NCI-H1417 (cell line): Measurements from ENCODE around the gene ANKRD31.
"Not testable (repeated sequence)": the region's sequence is repeated elsewhere in the genome, so short reads cannot be mapped to it uniquely, and the experiment has no call there.

Experiments
- DNase-seq, 3 experiments: peaks; one replicate each; lab custom pipeline; 2025; lab: John Stamatoyannopoulos, UW

Gene ANKRD31

DNA sequence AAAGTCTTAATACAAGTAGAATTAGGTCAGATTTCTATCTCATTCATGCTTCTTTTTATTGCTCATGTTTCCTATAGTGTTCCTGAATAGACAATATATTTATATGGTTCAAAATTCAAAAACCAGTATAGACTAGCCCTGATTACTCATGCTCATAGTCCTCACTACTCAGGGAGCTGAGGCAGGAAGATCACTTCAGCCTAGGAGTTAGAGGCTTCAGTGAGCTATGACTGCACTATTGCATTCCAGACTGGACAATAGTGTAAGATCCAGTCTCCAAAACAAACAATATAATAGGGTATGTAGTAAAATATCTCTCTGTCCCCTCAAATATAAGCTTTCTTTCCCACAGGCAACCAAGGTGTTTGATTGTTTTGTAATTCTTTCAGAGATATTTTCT lies 2.4 kb downstream of the ANKRD31 start:
- no peak for DNase-seq

DNA sequence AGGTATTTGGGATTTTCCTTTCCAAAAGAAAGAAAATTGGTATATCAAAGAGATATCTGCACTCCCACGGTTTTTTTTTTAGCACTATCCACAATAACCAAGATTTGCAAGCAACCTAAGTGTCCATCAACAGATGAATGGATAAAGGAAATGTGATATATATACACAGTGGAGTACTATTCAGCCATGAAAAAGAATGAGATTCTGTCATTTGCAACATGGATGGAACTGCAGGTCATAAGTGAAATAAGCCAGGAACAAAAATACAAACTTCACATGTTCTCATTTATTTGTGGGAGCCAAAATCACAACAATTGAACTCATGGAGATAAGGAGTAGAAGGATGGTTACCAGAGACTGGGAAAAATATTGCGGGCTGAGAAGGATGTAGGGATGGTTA lies 9.8 kb downstream of the ANKRD31 start:
- DNase-seq, result no peak

DNA sequence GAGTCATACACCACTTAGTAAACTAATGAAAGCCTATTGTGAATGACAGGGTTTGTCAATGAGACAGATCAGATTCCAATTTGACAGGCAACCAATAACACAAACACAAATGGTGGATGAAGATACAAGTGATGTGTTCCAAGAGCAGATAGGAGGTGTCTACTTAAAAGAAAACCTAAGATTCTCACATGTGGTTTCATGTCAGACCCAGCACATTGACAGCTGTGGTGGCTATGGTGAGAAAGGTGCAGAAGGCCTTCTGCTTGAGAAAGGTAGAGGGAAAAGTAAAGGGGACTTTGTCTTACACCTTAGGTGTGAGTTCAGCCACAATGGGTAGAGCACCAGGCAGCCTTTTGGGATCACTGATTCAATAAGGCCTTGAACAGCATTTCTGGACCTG lies 11.2 kb downstream of the ANKRD31 start:
- DNase-seq, result no peak

DNA sequence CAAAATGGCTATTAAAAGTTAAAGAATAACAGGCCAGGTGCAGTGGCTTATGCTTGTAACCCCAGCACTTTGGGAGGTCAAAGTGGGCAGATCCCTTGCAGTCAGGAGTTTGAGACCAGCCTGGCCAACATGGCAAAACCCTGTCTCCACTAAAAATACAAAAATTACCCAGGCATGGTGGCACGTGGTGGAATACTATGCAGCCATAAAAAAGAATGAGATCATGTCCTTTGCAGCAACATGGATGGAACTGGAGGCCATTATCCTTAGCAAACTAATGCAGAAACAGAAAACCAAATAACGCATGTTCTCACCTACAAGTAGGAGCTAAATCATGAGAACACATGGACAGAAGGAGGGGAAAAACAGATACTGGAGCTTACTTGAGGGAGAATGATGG lies 15.9 kb downstream of the ANKRD31 start:
- not testable (repeated sequence) for DNase-seq

DNA sequence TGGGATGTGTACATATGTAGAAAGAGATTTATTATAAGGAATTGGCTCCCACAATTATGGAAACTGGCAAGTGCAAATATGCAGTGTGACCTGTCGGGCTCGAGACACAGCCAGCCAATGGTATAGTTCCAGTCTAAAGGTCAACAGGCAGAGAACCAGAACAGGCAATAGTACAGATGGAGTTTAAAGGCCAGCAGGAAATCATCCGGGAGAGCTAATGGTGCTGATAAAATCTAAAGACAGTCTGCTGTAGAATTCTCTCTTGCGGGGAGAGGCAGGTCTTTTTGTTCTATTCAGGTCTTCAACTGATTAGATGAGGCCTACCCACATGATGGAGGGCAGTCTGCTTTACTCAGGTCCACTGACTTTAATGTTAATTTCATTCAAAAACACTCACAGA lies 21.8 kb downstream of the ANKRD31 start:
- no peak for DNase-seq

DNA sequence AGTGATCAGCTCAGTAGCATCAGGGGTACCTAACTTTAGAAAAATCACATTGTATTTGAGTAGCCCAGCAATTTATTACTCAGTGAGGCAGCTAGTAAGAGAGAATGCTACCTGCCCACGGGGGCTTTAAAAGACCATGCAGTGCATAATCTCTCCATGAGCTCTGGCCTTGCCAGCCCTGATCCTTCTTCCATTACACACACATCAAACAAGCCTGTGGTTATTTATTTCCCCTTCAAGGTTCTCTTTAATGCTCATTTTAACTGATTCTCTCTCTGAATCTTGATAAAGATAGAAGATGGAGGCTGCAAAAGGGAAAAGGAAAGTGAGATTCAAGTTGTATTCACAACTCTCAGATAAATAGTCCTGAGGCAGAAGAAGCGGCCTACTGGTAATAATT lies 22.3 kb downstream of the ANKRD31 start:
- DNase-seq, result no peak

DNA sequence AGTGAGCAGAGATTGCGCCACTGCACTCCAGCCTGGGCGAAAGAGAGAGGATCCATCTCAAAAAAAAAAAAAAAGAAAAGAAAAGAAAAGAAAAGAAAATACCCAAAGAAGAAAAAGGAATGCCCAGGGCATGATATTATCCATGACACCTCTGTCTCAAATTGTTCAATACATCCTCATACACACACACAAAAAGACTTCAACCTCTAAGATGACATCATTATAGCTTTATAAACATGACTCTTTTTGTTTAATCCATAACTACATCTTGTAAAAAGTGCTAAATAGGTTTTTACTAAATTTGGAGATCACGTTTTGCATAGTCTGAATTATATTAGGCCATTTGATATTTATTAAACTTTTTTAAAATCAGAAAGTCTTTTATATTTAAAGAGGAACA lies 33.1 kb downstream of the ANKRD31 start:
- DNase-seq, result no peak

DNA sequence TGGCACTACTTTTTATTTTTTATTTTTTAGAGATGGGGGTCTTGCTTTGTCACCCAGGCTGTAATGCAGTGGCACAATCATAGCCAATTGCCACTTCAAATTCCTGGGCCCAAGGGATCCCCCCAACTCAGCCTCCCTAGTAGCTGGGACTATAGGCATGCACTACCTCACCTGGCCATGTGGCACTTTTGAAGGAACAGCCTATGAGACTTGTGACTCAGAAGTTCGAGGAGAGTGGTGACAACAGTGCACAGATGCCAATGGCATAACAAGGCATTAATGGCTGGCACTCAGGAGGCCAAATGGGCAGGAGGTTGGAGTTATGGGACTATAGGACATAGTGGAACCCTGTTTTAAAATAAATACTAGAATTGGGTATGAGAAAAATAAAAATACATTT lies 33.7 kb downstream of the ANKRD31 start:
- DNase-seq, result no peak

DNA sequence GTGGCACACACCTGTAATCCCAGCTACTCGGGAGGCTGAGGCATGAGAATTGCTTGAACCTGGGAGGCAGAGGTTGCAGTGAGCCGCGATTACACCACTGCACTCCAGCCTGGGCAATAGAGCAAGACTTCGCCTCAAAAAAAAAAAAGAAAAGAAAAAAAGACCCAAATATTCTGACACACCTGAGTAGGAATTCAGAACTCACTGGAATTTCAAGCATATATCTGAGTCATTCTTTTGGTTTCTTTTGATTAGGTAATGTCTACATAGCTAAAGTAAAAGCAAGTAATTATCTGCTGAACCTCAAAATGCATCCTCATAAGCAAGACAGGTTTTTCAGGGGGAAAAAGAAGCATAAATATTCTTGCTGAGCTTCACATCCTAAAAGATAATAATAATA lies 35.9 kb downstream of the ANKRD31 start:
- no peak for DNase-seq

DNA sequence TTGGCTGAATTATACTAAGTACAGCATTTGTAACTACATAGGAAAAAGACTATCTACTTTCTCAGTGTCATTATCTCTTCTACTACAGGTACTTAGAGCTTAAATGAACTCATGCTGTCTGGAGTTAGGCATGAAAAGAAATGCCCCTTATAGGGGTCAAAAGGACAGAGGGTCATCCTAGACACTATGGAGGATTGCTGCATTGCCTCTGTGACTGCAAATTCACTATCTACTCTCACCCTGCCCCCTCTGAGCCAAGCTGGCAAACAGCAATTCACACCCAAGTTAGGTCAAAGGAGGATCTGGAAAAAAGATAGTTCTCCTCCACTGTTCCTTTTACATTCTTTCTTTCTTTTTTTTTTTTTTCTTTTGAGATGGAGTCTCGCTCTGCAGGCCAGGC lies 36.7 kb downstream of the ANKRD31 start:
- no peak for DNase-seq

DNA sequence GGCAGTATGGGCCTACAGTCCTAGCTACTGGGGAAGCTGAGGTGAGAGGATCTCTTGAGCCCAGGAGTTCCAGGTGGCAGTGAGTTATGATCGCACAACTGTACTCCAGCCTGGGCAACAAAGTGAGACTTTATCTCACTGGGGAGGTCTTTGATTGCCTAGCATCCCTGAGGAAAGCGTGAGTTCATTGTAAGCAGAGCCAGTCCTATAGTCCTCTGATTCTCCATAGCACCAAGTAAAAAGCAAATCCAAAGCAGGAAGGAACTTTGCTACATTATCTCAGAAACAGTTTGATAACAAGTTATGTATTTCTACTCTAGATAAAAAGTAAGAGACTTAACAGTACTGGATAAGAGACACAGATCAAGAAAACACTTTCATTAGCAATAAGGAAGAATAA lies 37.6 kb downstream of the ANKRD31 start:
- no peak for DNase-seq

DNA sequence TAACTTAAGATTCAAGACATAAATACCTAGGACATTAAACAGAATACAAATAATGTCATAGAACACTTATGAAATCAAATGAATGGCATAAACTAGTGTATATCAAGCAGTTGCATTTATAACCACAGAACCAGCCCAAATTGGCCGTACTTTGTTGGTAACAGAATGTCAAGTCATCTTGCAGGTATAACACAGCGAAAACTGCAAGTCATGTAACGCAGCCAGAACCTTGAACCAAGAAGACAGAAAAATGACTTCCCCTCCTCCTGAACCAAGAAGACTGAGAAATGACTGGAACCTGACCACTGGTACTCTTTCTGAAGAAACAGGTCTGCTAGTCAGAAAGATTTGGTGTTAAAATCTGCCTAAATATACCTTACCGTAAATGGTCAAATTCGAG lies 38.9 kb downstream of the ANKRD31 start:
- no peak for DNase-seq

DNA sequence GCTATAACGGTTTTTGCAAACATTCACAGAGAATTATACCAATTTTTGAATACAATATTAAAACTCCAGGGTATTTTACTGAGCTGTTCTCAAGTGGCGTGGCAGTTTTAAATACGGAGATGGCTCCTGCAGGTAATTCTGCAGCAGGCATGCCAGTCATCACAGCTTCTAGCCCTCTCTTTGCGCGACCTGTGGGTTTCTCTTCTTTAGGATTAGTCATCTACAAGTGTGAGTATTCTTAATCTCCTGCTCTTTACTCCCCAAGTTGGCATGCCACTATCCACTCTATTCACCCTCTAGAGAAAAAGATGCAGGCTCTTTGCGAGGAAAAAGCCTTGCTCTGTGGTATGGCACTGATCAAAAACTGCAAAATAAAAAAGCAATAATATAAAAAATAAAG lies 43.9 kb downstream of the ANKRD31 start:
- no peak for DNase-seq

DNA sequence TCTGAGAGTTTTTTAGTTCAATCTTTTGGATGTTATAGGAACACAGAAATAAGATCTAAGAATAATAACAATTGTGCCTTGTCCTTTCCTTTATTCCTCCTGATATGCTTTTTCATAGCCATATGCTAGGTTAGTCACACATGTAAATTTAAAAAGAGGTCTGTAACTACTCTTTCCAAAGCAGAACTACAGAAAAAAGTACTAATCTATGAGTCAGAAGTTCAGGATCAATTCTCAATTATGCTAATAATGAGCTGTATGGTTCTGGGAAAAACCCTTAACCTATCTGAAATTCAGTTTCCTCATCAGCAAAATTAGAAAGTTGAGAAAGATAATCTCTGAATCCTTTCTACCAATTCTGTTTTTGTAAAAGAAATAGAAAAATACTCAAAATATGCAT lies 44.4 kb downstream of the ANKRD31 start:
- DNase-seq, result no peak

DNA sequence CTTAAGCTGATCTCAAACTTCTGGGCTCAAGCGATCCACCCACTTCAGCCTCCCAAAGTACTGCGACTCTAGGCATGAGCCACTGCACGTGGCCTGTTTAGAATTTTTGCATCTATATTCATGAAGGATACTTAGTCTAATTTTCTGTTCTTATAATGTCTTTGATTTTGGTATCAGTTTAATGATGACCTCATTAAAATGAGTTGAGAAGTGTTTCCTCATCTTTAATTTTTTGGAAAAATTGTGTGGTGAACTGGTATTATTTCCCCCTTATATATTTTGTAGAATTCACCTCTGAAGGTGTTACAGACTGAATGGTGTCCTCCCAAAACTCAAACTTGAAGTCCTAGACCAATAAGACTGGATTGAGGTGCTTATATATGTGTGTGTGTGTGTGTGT lies 46.5 kb downstream of the ANKRD31 start:
- no peak for DNase-seq

DNA sequence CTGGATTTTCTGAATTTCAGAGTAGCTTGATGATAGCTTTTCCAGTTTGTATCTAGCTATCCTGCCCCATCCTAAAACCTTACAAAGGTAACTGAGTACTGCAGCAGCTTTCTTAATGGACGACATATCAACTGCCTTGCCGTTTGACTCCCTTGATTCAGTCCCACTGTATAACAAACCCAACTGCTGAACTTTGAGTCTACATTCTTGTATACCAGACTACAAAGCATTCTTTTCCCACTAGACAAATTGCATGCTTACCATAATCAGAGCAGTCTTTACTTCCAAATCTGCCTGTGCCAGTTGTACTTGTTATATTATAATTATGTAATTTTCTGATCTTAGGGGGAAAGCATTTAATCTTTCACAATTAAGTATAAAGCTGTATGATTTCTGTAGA lies 47.3 kb downstream of the ANKRD31 start:
- no peak for DNase-seq

DNA sequence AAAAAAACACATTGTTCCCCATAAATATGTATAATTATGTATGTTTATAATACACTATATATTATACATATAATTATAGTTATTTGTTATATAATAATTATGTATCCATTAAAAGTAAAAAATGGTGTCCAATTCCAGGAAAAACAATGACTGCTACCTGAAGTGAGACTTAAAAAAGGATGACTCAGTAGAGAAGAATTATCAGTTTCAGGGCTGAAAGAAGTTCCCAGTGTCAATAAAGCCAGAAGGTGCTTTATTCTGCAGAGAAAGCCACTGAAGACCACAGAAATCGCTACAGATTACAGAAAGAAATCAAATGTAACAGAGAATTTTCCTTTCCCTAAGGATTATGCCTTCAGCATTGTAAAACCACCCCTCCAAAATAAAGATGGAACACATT lies 50.9 kb downstream of the ANKRD31 start:
- no peak for DNase-seq

DNA sequence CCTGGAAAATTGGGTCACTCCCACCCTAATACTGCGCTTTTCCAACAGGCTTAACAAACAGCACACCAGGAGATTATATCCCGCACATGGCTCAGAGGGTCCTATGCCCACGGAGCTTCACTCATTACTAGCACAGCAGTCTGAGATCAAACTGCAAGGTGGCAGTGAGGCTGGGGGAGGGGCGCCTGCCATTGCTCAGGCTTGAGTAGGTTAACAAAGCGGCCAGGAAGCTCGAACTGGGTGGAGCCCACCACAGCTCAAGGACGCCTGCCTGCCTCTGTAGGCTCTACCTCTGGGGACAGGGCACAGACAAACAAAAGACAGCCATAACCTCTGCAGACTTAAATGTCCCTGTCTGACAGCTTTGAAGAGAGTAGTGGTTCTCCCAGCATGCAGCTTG lies 60.7 kb downstream of the ANKRD31 start:
- DNase-seq, result not testable (repeated sequence)

DNA sequence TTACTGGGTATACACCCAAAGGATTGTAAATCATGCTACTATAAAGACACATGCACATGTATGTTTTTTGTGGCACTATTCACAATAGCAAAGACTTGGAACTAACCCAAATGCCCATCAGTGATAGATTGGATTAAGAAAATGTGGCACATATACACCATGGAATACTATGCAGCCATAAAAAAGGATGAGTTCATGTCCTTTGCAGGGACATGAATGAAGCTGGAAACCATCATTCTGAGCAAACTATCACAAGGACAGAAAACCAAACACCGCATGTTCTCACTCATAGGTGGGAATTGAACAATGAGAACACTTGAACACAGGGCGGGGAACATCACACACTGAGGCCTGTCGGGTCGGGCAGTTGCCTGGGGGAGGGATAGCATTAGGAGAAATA lies 61.8 kb downstream of the ANKRD31 start:
- DNase-seq, result not testable (repeated sequence)

DNA sequence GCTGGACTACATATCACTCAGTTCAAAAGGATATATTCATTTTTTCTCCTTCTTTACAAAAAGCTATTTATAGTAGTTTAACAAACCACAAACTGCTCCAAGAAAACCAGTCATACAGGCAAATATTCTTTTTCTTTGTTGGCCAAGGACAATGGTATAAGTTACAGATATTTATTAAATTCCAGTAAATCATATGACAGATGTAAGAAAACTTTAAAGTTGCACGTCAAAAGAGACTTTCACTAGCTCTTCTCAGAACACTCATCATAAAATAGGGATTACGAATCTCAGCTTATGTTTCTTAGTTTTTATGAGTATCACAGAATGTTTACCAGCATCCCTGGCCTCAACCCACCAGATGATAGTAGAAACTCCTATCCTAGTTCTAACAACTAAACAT lies 67.2 kb downstream of the ANKRD31 start:
- no peak for DNase-seq

DNA sequence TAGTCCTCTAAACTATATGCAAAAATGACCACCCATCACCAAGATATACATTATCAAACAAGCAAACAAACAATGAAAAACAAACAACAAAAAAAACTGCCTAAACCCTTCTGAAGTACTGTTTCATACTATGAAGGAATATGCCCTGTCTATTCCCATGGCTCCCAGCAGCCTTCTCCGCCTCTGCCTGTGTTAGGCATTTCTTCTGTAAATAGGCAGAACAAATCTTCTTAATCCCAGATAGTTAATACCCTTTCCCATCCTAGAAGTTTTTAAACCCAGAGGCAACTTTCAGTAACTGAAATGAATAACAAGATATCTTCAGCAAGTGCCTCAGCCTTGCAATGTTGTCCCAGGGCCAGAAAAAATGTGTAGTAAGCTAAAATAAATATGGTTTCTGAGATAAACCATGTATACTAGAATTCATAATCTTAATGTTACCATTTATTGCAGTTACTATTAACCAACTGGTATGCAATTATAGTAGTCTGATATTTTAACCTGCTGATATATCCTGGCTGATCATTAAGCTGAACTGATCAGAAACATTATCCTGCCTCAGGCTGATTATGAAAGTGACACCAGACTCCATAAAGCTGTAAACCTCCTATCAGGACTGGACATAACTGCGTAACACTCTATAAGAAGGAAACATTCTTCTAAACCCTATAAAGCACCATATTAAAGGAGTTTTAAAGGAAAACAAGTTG lies 68.5 kb downstream of the ANKRD31 start:
- DNase-seq, result no peak

DNA sequence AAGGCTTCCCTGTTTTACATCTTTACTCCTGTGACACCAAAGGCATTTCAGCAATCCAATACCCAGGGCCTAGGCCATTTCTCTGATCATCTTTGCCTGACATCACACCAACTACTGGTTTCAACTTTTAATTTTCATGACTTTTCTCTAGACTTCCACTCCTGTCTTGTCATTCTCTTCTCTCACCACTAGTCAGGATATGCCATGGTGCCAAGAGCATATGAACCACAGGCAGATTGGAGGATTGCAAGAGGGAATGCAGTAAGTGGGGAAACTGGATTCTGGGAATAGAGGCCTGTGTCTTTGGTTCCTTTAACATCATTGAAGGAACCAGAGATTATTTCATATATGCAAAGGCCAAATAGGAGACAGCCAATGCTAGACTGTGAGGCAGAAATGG lies 69.3 kb downstream of the ANKRD31 start:
- DNase-seq, result no peak

DNA sequence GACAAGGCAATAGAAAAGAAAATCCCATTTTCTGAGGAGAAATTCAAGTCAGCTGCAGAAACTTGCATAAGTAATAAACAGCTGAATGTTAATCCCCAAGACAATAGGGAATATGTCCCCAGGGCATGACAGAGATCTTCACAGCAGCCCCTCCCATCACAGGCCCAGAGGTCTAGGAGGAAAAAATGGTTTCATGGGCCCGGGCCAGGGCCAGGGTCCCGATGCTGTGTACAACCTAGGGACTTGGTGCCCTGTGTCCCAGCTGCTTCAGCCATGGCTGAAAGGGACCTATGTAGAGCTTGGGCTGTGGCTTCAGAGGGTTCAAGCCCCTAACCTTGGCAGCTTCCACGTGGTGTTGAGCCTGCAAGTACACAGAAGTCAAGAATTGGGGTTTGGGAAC lies 75.2 kb downstream of the ANKRD31 start:
- DNase-seq, result not testable (repeated sequence)

DNA sequence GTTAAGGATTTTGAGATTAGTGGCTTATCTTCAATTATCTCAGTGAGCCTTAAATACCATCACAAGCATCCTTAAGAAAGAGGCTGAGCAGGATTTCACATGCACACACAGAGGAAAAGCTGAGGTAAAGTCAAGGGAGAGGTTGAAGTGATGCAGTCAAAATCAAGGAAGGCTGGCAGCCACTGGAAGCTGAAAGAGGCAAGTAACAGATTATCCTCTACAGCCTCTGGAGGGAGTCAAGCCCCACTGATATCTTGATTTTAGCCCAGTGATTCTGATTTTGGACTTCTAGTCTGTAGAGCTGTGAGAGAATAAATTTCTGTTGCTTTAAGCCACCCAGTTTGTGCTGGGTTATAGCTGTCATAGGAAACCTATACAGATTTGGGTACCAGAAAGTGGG lies 80.1 kb downstream of the ANKRD31 start:
- DNase-seq, result peak in 1 of 3 experiments; percentile 1

DNA sequence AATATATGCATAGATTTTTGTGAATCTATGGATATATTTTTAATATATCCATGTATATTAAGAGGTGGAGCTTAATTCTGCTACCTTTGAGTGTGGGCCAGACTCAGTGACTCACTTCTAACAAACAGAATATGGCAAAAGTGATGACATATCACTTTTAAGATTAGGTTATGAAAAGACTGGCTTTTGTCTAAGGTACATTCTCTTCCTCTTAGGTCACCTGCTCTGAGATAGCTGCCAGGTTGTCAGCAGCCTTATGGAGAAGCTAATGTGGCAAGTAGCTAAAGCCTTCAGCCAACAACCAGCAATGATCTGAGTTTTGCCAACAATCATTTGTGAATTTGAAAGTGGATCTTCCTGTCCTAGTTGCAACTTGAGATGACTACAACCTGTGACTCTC lies 83.8 kb downstream of the ANKRD31 start:
- no peak for DNase-seq
